A549 (cell line): ENCODE measurements around the gene KIF5A.

ENCODE experiments used
- BHLHE40 ChIP-seq: IDR thresholded peaks from 2 replicates; pipeline ENCODE4 v1.6.1; 2012; ENCODE audit warnings: low read depth, low read length, inconsistent platforms
- CTCF ChIP-seq: fragments of >200 bp; sonication (Bioruptor Twin); formaldehyde crosslinking; IDR thresholded peaks from 3 replicates; pipeline ENCODE4 v1.5.1; 2016
- RFX5 ChIP-seq: fragments of 450-650 bp; IDR thresholded peaks from 2 replicates; pipeline ENCODE4 v1.7.1; 2014; ENCODE audit warnings: antibody characterized with exemption, mild to moderate bottlenecking, moderate library complexity
- TF ChIP-seq, protein P1 (sequence below): fragments of 250-450 bp; sonication (Bioruptor Pico); IDR thresholded peaks from 2 replicates; pipeline ENCODE4 v1.5.0; 2021; ENCODE audit warnings: mild to moderate bottlenecking, moderate library complexity, borderline replicate concordance
- TF ChIP-seq, protein P2 (sequence below): IDR thresholded peaks from 2 replicates; pipeline ENCODE4 v1.6.1; 2012

DNA sequence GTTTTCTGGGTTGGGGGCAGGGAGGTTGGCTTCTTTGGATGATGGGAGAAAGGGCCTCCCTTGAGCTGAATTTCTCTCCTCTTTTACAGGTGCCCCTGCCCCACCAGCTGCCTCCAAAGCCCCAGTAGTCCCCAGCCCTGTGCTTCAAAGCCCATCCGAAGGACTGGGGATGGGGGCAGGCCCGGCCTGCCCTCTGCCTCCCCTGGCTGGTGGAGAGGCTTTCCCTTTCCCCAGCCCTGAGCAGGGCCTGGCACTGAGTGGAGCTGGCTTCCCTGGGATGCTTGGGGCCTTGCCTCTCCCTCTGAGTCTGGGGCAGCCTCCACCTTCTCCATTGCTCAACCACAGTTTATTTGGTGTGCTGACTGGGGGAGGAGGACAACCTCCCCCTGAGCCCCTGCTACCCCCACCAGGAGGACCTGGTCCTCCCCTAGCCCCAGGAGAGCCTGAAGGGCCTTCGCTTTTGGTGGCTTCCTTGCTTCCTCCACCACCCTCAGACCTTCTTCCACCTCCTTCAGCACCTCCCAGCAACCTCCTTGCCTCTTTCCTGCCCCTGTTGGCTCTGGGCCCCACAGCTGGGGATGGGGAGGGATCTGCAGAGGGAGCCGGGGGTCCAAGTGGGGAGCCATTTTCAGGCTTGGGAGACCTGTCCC lies 23.2 kb upstream of the KIF5A start:
- TF ChIP-seq, protein P1, sequence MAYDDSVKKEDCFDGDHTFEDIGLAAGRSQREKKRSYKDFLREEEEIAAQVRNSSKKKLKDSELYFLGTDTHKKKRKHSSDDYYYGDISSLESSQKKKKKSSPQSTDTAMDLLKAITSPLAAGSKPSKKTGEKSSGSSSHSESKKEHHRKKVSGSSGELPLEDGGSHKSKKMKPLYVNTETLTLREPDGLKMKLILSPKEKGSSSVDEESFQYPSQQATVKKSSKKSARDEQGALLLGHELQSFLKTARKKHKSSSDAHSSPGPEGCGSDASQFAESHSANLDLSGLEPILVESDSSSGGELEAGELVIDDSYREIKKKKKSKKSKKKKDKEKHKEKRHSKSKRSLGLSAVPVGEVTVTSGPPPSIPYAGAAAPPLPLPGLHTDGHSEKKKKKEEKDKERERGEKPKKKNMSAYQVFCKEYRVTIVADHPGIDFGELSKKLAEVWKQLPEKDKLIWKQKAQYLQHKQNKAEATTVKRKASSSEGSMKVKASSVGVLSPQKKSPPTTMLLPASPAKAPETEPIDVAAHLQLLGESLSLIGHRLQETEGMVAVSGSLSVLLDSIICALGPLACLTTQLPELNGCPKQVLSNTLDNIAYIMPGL (CRISPR knock-in tag), result no peak
- TF ChIP-seq BHLHE40, result no peak
- TF ChIP-seq, protein P2, sequence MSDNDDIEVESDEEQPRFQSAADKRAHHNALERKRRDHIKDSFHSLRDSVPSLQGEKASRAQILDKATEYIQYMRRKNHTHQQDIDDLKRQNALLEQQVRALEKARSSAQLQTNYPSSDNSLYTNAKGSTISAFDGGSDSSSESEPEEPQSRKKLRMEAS, result no peak
- TF ChIP-seq CTCF, result no peak
- TF ChIP-seq RFX5, result no peak
